Right atrium auricular region (tissue), 2 donors: Measurements from ENCODE around the gene ATP5PO. TPM values are rescaled to one million over a fixed set of nuclear protein-coding genes. Genes with fewer than 3 reads are reported as not detected.

Experiments
- DNase-seq: peaks from one replicate; pipeline ENCODE4 v3.0.0-alpha.2; 2019; ENCODE audit warnings: low spot score
- H3K27ac ChIP-seq, 2 donors: fragments of 200-600 bp; sonication (generic); 1 replicate in 1 of 2; 2 replicates in 1 of 2; pipeline ENCODE4 v1.5.1; 2016 to 2019
- H3K27me3 ChIP-seq, 2 donors: fragments of 200-600 bp; sonication (generic); one replicate each; pipeline versions ENCODE4 v1.5.1 to v1.6.0; 2017 to 2019
- H3K36me3 ChIP-seq: fragments of 200-600 bp; sonication (generic); one replicate; pipeline ENCODE4 v1.5.1; 2016
- H3K4me1 ChIP-seq, 2 donors: fragments of 200-600 bp; sonication (generic); one replicate each; pipeline versions ENCODE4 v1.5.1 to v1.6.0; 2017 to 2019
- H3K4me3 ChIP-seq, 2 donors: fragments of 200-600 bp; sonication (generic); 1 replicate in 1 of 2; 2 replicates in 1 of 2; pipeline ENCODE4 v1.5.1; 2017 to 2019; ENCODE audit warnings: mild to moderate bottlenecking in 1 of 2, moderate library complexity in 1 of 2
- H3K9me3 ChIP-seq, 2 donors: fragments of 200-600 bp; sonication (generic); one replicate each; pipeline ENCODE4 v1.5.1; 2019
- CTCF ChIP-seq, 2 donors: fragments of 200-600 bp; sonication (generic); IDR thresholded peaks; one replicate each; pipeline ENCODE4 v1.5.1; 2019; ENCODE audit warnings: antibody characterized with exemption in 2 of 2
- total RNA-seq, 2 donors: library from RNA; depleted of rRNA; stranded (reverse); fragments of >200 nt; gene quantifications; one replicate each; pipeline ENCODE4 v1.1.0, GENCODE V29; 2016

The ATP5PO gene
- total RNA-seq, 2 donors from 2014 or later, result 593 to 693 TPM

DNA sequence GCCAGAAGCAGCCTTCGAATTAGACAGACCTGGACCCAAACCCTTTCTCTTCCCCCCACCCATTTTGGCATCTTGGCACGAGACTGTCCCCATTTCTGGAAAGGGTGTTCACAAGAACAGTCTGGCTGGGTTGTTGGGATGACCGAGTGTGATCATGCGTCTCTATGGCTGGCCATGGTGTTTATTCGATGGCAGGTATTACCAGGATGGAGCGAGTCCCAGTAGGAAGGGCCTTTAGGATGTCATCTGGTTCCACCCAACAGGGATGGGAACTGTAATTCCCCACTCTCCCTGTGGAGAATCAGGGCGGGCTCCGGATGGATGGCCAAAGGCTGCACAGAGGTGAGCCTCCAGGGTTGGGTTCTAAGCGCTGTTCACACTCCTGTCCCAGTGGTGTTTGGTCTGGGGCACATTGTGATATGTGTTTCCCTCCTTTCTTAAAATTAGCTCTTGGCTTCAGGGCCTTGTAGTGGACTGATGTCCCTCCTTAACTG, 33.4 kb upstream of the ATP5PO start:
- Histone ChIP-seq H3K4me1 (peaks cover 0 to 28% of the 10 kb centered on the region in 2 donors), H3K4me3 (no peak overlapping the region), H3K27ac (peak overlapping the region in 1 of 2 donors; percentile 80), H3K36me3 (no peaks in the 10 kb centered on the region), H3K9me3 (peaks cover 0 to 3% of the 10 kb centered on the region in 2 donors), H3K27me3 (no peaks in the 10 kb centered on the region)
- no peak for TF ChIP-seq CTCF (IDR thresholded peaks at IDR 0.05)
- no peak for DNase-seq

DNA sequence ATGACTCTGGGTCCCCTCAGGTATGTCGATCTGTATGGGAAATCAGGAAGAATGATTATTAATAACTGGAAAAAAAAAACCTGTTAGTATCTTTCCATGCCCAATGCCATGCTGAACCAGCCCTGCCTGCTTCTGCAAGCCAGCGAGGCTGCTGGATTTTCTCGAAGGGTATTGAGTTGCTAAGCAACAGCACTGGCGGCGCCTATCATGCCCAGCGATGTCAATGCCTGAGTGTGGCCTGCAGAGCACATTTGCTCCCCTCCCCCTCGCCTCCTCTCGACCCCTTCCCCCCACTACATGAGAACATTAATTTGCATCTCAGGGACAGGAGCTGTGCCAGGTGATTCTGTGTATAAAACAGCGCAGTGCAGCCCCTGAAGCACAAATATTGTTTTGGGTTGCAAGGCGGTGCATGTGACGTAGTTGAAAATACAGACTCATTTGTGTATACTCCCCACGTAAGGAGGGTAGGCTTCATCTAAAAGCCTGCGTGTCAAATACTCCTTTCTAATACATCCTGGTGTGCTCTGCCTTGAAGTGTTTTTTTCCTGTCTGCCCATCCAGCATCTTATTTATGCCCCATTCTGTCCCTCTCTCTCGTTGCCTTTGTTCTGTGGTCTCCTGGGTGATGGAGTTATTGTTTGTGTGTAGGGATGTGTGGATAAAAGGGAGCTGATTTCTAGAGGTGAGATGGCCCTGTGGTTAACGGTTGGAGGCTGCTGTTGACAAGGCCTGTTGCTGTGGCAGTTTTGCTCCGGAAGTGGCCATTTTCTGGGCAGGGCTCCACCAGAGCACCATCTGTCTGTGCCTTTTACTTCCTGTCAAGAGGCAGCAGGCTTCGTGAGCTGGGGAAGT, 32.7 kb upstream of the ATP5PO start:
- Histone ChIP-seq H3K36me3 (no peaks in the 10 kb centered on the region), H3K27me3 (no peaks in the 10 kb centered on the region), H3K4me3 (peak overlapping the region in 1 of 2 donors; percentile 21), H3K4me1 (peaks cover 0 to 28% of the 10 kb centered on the region in 2 donors), H3K27ac (peak overlapping the region; percentile 64 to 80), H3K9me3 (peaks cover 0 to 3% of the 10 kb centered on the region in 2 donors)
- no peak for TF ChIP-seq CTCF (IDR thresholded peaks at IDR 0.05)
- DNase-seq, result no peak

DNA sequence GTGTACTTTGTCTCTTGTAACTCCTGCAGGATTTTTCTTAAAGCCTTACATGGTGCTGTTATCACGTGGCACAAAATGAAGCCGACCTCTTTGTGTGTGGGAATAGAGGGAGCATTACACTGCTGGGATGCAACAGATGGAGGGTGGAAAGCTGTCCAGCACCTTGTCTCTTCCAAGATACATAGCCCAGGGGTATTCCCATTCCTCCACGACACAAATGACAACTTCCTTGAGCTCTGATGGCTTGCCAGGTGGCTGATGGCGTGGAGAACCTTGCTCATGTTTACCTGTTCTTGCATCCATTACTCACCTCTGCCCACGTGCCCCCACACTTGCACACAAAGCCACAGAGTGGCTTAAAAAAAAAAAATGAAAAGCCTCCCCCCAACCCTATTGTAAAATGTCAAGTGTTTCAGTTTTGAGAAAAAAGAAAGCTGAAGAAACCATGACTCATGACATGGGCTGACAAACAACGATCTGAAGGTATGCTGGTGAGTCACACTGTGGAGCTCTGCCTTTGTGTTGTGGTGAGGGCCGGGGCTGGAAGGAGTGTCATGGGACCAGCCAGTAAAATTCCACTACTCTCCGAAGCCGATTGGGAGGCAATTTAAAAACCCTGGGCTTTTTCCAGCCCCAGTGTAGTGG, 32.0 kb upstream of the ATP5PO start:
- peaks cover 0 to 3% of the 10 kb centered on the region in 2 donors for H3K9me3 ChIP-seq
- H3K27ac ChIP-seq, result peak overlapping the region; percentile 64 to 80
- H3K4me3 ChIP-seq, result peak overlapping the region in 1 of 2 donors; percentile 21
- peaks cover 0 to 28% of the 10 kb centered on the region in 2 donors for H3K4me1 ChIP-seq
- H3K27me3 ChIP-seq, result no peaks in the 10 kb centered on the region
- no peaks in the 10 kb centered on the region for H3K36me3 ChIP-seq
- TF ChIP-seq CTCF (IDR thresholded peaks at IDR 0.05), result no peak
- DNase-seq, result peak; percentile 90

DNA sequence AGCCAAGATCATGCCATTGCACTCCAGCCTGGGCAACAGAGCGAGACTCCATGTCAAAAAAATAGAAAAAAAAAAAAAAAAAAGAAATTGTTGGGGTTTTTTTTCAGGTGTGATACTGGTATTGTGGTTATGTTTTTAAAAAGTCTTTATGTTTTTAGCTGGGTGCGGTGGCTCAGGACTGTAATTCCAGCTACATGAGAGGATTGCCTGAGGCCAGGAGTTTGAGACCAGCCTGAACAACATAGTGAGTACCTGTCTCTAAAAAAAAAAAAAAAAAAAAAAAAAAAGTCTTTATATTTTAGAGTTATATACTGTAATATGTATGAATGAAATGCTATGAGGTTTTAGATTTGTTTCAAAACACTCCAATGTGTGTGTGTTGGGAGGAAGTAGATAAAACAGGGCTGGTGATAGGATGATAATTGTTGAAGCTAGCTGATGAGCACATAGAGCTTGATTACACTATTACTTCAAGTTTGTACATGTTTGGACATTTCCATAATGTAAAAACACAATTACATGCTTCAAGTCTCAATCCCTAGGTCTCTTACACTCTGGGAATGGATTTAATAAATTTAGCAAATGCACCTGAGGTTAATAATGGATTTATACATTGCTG, 30.2 kb upstream of the ATP5PO start:
- peaks cover 0 to 19% of the 10 kb centered on the region in 2 donors for H3K4me1 ChIP-seq
- no peak overlapping the region for H3K4me3 ChIP-seq
- H3K36me3 ChIP-seq, result no peaks in the 10 kb centered on the region
- no peak for DNase-seq
- H3K27ac ChIP-seq, result no peak overlapping the region
- H3K9me3 ChIP-seq, result peaks cover 0 to 3% of the 10 kb centered on the region in 2 donors
- H3K27me3 ChIP-seq, result no peaks in the 10 kb centered on the region
- TF ChIP-seq CTCF (IDR thresholded peaks at IDR 0.05), result no peak

GRCh38 chr21:33944185-33944763, 28.7 kb upstream of the ATP5PO start:
- Histone ChIP-seq H3K27me3 (no peaks in the 10 kb centered on the region), H3K4me3 (no peak overlapping the region), H3K27ac (no peak overlapping the region), H3K36me3 (no peaks in the 10 kb centered on the region), H3K4me1 (peaks cover 0 to 19% of the 10 kb centered on the region in 2 donors), H3K9me3 (peaks cover 0 to 3% of the 10 kb centered on the region in 2 donors)
- DNase-seq, result no peak
- no peak for TF ChIP-seq CTCF (IDR thresholded peaks at IDR 0.05)
